A549 (cell line): ENCODE data around the gene STX16. TPM values are rescaled to one million over a fixed set of nuclear protein-coding genes. Genes with fewer than 3 reads are reported as not detected.

Experiments
- ATAC-seq, 2 experiments: fragments of 200-7000 bp in 1 of 2; fragments of >200 bp in 1 of 2; cut with Nextera tagmentation in 1 of 2; cut with Tn5 transposase in 1 of 2; 3 replicates each; pipeline versions ENCODE4 v1.8.0 to v1.9.1; 2018 to 2020; ENCODE audit warnings: mild to moderate bottlenecking in 1 of 2, moderate library complexity in 1 of 2
- CTCF ChIA-PET: fragments of 300-600 bp; sonication (Branson Sonifier 250); formaldehyde crosslinking; extraction: SDS; loops from one replicate; lab custom pipeline; 2021; ENCODE audit warnings: antibody characterized with exemption, inconsistent platforms; lab: Yijun Ruan, JAX
- POLR2A ChIA-PET: fragments of 350-600 bp; formaldehyde crosslinking; extraction: SDS; loops from one replicate; lab custom pipeline; 2021; ENCODE audit warnings: antibody characterized with exemption, inconsistent platforms; lab: Yijun Ruan, JAX
- DNase-seq, 2 experiments: peaks; one replicate each; pipeline versions ENCODE4 v3.0.0 to v3.0.0-alpha.2; 2011 to 2016; ENCODE audit warnings: low read depth in 1 of 2, low spot score in 1 of 2
- FAIRE-seq: peaks from 2 replicates; lab custom pipeline; 2011; peaks lifted over from hg19 to GRCh38; lab: Jason Lieb, UNC
- H3K27ac ChIP-seq, 2 experiments: fragments of >200 bp; sonication (Bioruptor Twin); formaldehyde crosslinking; 3 replicates each; pipeline ENCODE4 v1.5.1; 2016 to 2017
- H3K4me1 ChIP-seq: fragments of >200 bp; sonication (Bioruptor Twin); formaldehyde crosslinking; 3 replicates; pipeline ENCODE4 v1.6.1; 2016
- H3K4me2 ChIP-seq: fragments of >200 bp; sonication (Bioruptor Twin); formaldehyde crosslinking; 3 replicates; pipeline ENCODE4 v1.6.1; 2016
- H3K4me3 ChIP-seq: fragments of >200 bp; sonication (Bioruptor Twin); formaldehyde crosslinking; 3 replicates; pipeline ENCODE4 v1.5.1; 2016
- H3K9me3 ChIP-seq: fragments of >200 bp; sonication (Bioruptor Twin); formaldehyde crosslinking; 3 replicates; pipeline ENCODE4 v1.6.1; 2016
- ATOH8 ChIP-seq: fragments of 250-450 bp; sonication (Bioruptor Pico); IDR thresholded peaks from 2 replicates; pipeline ENCODE4 v1.5.0; 2020; ENCODE audit warnings: low read depth, mild to moderate bottlenecking, moderate library complexity
- CBX2 ChIP-seq: fragments of 200-600 bp; sonication (generic); IDR thresholded peaks from 2 replicates; pipeline ENCODE4 v1.6.1; 2016; ENCODE audit warnings: low read depth, mild to moderate bottlenecking, borderline replicate concordance
- CEBPB ChIP-seq, 2 experiments: fragments of >200 bp in 1 of 2; sonication (Bioruptor Twin) in 1 of 2; formaldehyde crosslinking in 1 of 2; IDR thresholded peaks; 2 replicates each; pipeline ENCODE4 v1.6.1; 2012 to 2016
- CHD4 ChIP-seq: fragments of 200-600 bp; sonication (generic); IDR thresholded peaks from 2 replicates; pipeline ENCODE4 v1.6.1; 2016; ENCODE audit warnings: antibody characterized with exemption, mild to moderate bottlenecking, borderline replicate concordance
- CTCF ChIP-seq: fragments of >200 bp; sonication (Bioruptor Twin); formaldehyde crosslinking; IDR thresholded peaks from 3 replicates; pipeline ENCODE4 v1.5.1; 2016
- E2F6 ChIP-seq: IDR thresholded peaks from 2 replicates; pipeline ENCODE4 v1.6.1; 2012; ENCODE audit warnings: low read depth, borderline replicate concordance
- FOSL2 ChIP-seq, 2 experiments: fragments of 450-650 bp in 1 of 2; fragments of >200 bp in 1 of 2; sonication (Bioruptor Twin) in 1 of 2; formaldehyde crosslinking; IDR thresholded peaks; 2 replicates each; pipeline versions ENCODE4 v1.5.0 to v1.6.1; 2016 to 2020; ENCODE audit warnings: mild to moderate bottlenecking in 1 of 2, moderate library complexity in 1 of 2
- FOXS1 ChIP-seq: fragments of 250-450 bp; sonication (Bioruptor Pico); IDR thresholded peaks from 2 replicates; pipeline ENCODE4 v1.5.0; 2020; ENCODE audit warnings: mild to moderate bottlenecking, moderate library complexity
- GATA3 ChIP-seq: IDR thresholded peaks from 2 replicates; pipeline ENCODE4 v1.6.1; 2012; ENCODE audit warnings: borderline replicate concordance
- HDAC2 ChIP-seq: fragments of 200-600 bp; sonication (generic); IDR thresholded peaks from 2 replicates; pipeline ENCODE4 v1.6.1; 2016
- HES2 ChIP-seq: fragments of >200 bp; sonication (Bioruptor Twin); formaldehyde crosslinking; IDR thresholded peaks from 2 replicates; pipeline ENCODE4 v1.6.1; 2016
- HEYL ChIP-seq: fragments of 250-450 bp; sonication (Bioruptor Pico); IDR thresholded peaks from 2 replicates; pipeline ENCODE4 v1.8.0; 2021; ENCODE audit warnings: mild to moderate bottlenecking, moderate library complexity
- HMGXB4 ChIP-seq: fragments of 250-450 bp; sonication (Bioruptor Pico); IDR thresholded peaks from 2 replicates; pipeline ENCODE4 v1.5.0; 2021; ENCODE audit warnings: mild to moderate bottlenecking, moderate library complexity, borderline replicate concordance
- HOXB13 ChIP-seq: fragments of 250-450 bp; sonication (Bioruptor Pico); IDR thresholded peaks from 2 replicates; pipeline ENCODE4 v1.5.0; 2020; ENCODE audit warnings: low read depth, mild to moderate bottlenecking, moderate library complexity
- JUNB ChIP-seq: fragments of >200 bp; sonication (Bioruptor Twin); formaldehyde crosslinking; IDR thresholded peaks from 2 replicates; pipeline ENCODE4 v1.6.1; 2016
- MAFK ChIP-seq: fragments of 450-650 bp; IDR thresholded peaks from 2 replicates; pipeline ENCODE4 v1.6.1; 2014; ENCODE audit not compliant: partially characterized antibody
- MAX ChIP-seq: IDR thresholded peaks from 2 replicates; pipeline ENCODE4 v1.6.1; 2012
- NFE2L2 ChIP-seq: fragments of 150-350 bp; conservative IDR thresholded peaks from 2 replicates; pipeline ENCODE4 v1.6.1; 2014; ENCODE audit warnings: low read length
- PHF8 ChIP-seq: fragments of 200-600 bp; sonication (generic); IDR thresholded peaks from 2 replicates; pipeline ENCODE4 v1.6.1; 2016; ENCODE audit warnings: low read depth, mild to moderate bottlenecking, antibody characterized with exemption, moderate library complexity, borderline replicate concordance
- POLR2AphosphoS2 ChIP-seq: conservative IDR thresholded peaks from 2 replicates; pipeline ENCODE4 v1.6.1; 2012; ENCODE audit warnings: low read length, improper control_type of control experiment, inconsistent platforms
- RARB ChIP-seq: fragments of 250-450 bp; sonication (Bioruptor Pico); IDR thresholded peaks from 2 replicates; pipeline ENCODE4 v1.8.0; 2021; ENCODE audit warnings: mild to moderate bottlenecking, moderate library complexity
- RNF2 ChIP-seq: fragments of 200-600 bp; sonication (generic); IDR thresholded peaks from 2 replicates; pipeline ENCODE4 v1.6.1; 2016; ENCODE audit warnings: low read depth, mild to moderate bottlenecking, antibody characterized with exemption, moderate library complexity, borderline replicate concordance
- SREBF2 ChIP-seq: fragments of 450-650 bp; IDR thresholded peaks from 2 replicates; pipeline ENCODE4 v1.6.1; 2014; ENCODE audit warnings: mild to moderate bottlenecking, moderate library complexity
- TFCP2L1 ChIP-seq: fragments of 250-450 bp; sonication (Bioruptor Pico); IDR thresholded peaks from 2 replicates; pipeline ENCODE4 v1.5.0; 2021; ENCODE audit warnings: mild to moderate bottlenecking
- ZFP36 ChIP-seq: fragments of 450-650 bp; IDR thresholded peaks from 2 replicates; pipeline ENCODE4 v1.6.1; 2014; ENCODE audit warnings: borderline replicate concordance; ENCODE audit not compliant: partially characterized antibody
- ZSCAN20 ChIP-seq: fragments of 250-450 bp; sonication (Bioruptor Pico); IDR thresholded peaks from 2 replicates; pipeline ENCODE4 v1.8.0; 2022; ENCODE audit warnings: mild to moderate bottlenecking, moderate library complexity
- WGBS: methylation state at CpG from one replicate; pipeline ENCODE4 v1.1.6; 2017; ENCODE audit errors: missing lambda C conversion rate; 5-methylcytosine and 5-hydroxymethylcytosine counted together
- polyA plus RNA-seq, 4 experiments: library from polyadenylated mRNA; depleted of rRNA in 3 of 4; stranded (reverse); fragments of >200 nt; fragmentation: RNase III in 1 of 4; extraction: RNeasy Plus Mini Kit Qiagen cat#74134 plus additional on column Dnase treatment in 1 of 4; gene quantifications; 2 replicates in 3 of 4; 3 replicates in 1 of 4; pipeline ENCODE4 v1.2.3, GENCODE V29; 2011 to 2017

Gene STX16
- polyA plus RNA-seq, 2 of the 4 experiments (the other 2 are of a cell fraction), result 68.5 to 71.6 TPM

GRCh38 chr20:58684291-58684690 is 33.2 kb downstream of the STX16 start:
- CTCF ChIA-PET, result no interaction called here
- no peaks in the 10 kb centered on the region for H3K9me3 ChIP-seq
- no peak overlapping the region for H3K4me3 ChIP-seq
- H3K27ac ChIP-seq, result no peak overlapping the region
- no peak for DNase-seq
- POLR2A ChIA-PET, result no interaction called here
- no peak overlapping the region for H3K4me2 ChIP-seq
- ATAC-seq, result no peak
- WGBS, result 93% methylated on average over 2 of the region's 2 CpGs
- FAIRE-seq, result no peak
- no peaks in the 10 kb centered on the region for H3K4me1 ChIP-seq
- TF ChIP-seq HDAC2 (no peak), JUNB (no peak), MAX (no peak), RARB (CRISPR knock-in tag) (no peak), MAFK (no peak), NFE2L2 (no peak), CEBPB (IDR thresholded peaks at IDR 0.05) (no peak), FOXS1 (CRISPR knock-in tag) (no peak), CBX2 (no peak), CHD4 (no peak)

GRCh38 chr20:58685988-58686387 is 34.9 kb downstream of the STX16 start:
- no peak for DNase-seq
- POLR2A ChIA-PET, result no interaction called here

More at GRCh38 chr20:58685988-58686387, 34.9 kb downstream of the STX16 start:
- Histone ChIP-seq H3K4me1 (no peaks in the 10 kb centered on the region), H3K4me2 (no peak overlapping the region), H3K9me3 (no peaks in the 10 kb centered on the region), H3K27ac (no peak overlapping the region), H3K4me3 (no peak overlapping the region)
- ATAC-seq (no peak), FAIRE-seq (no peak)
- 89% methylated on average over 5 of the region's 5 CpGs for WGBS
- CTCF ChIA-PET, result interaction anchor here (1.2 kb wide), 1 partner anchor 718 kb away, joined by 3 read pairs; no protein-coding TSS in a partner anchor
- TF ChIP-seq GATA3 (no peak), CHD4 (no peak), FOSL2 (IDR thresholded peaks at IDR 0.05) (no peak), FOSL2 (CRISPR knock-in tag; IDR thresholded peaks at IDR 0.05) (no peak), HES2 (no peak), HOXB13 (CRISPR knock-in tag) (no peak), HEYL (CRISPR knock-in tag) (no peak), E2F6 (no peak), HDAC2 (no peak), PHF8 (no peak), SREBF2 (no peak), POLR2AphosphoS2 (no peak), ZFP36 (no peak), ZSCAN20 (CRISPR knock-in tag) (no peak), HMGXB4 (CRISPR knock-in tag) (no peak), CTCF (no peak), TFCP2L1 (CRISPR knock-in tag) (no peak), RNF2 (no peak), ATOH8 (CRISPR knock-in tag) (no peak)
